GM21390 (cell line): ENCODE data around the gene PTPRN2.

Source experiments
- ATAC-seq: cut with Tn5 transposase; IDR thresholded peaks from one replicate; pipeline ENCODE4 v1.9.1; 2021; ENCODE audit not compliant: unreplicated experiment

PTPRN2 gene

GRCh38 chr7:158329686-158330085 is 257.9 kb downstream of the PTPRN2 start:
- no peak for ATAC-seq

GRCh38 chr7:158329014-158329610 is 258.5 kb downstream of the PTPRN2 start:
- no peak for ATAC-seq

GRCh38 chr7:158328376-158329013 is 259.1 kb downstream of the PTPRN2 start:
- ATAC-seq = no peak

GRCh38 chr7:158327571-158328180 is 259.9 kb downstream of the PTPRN2 start:
- ATAC-seq = no peak

- ATAC-seq = no peak
These were observed 260.6 kb downstream of the PTPRN2 start for GRCh38 chr7:158327012-158327411.

GRCh38 chr7:158325530-158326381 is 261.9 kb downstream of the PTPRN2 start:
- no peak for ATAC-seq

GRCh38 chr7:158324397-158325360 is 262.9 kb downstream of the PTPRN2 start:
- no peak for ATAC-seq

GRCh38 chr7:158323741-158324396 is 263.8 kb downstream of the PTPRN2 start:
- no peak for ATAC-seq

GRCh38 chr7:158322616-158323530 is 264.8 kb downstream of the PTPRN2 start:
- no peak for ATAC-seq

- ATAC-seq = no peak
These were observed 265.5 kb downstream of the PTPRN2 start for GRCh38 chr7:158321936-158322615.

GRCh38 chr7:158321056-158321700 is 266.4 kb downstream of the PTPRN2 start:
- no peak for ATAC-seq

- ATAC-seq = no peak
These were observed 267.3 kb downstream of the PTPRN2 start for GRCh38 chr7:158320328-158320727.

- ATAC-seq = no peak
These were observed 269.1 kb downstream of the PTPRN2 start for GRCh38 chr7:158318511-158318913.

GRCh38 chr7:158317238-158318205 is 270.1 kb downstream of the PTPRN2 start:
- ATAC-seq = no peak

GRCh38 chr7:158316466-158317031 is 271.1 kb downstream of the PTPRN2 start:
- no peak for ATAC-seq

GRCh38 chr7:158315881-158316280 is 271.7 kb downstream of the PTPRN2 start:
- ATAC-seq = no peak
